Breast epithelium (tissue), 4 donors: ENCODE results near the gene CRY2. TPM values are rescaled to one million over a fixed set of nuclear protein-coding genes. Genes with fewer than 3 reads are reported as not detected.

ENCODE experiments used
- DNase-seq, 2 donors: peaks; one replicate each; pipeline ENCODE4 v3.0.0-alpha.2; 2019; ENCODE audit warnings: low spot score in 2 of 2
- H3K27ac ChIP-seq, 2 donors: fragments of 200-600 bp; sonication (generic) in 1 of 2; one replicate each; pipeline ENCODE4 v1.5.1; 2016 to 2019; ENCODE audit warnings: mild to moderate bottlenecking in 1 of 2
- H3K27me3 ChIP-seq, 2 donors: fragments of 200-600 bp; sonication (generic) in 1 of 2; one replicate each; pipeline versions ENCODE4 v1.5.1 to v1.6.0; 2017 to 2019; ENCODE audit warnings: control low read depth in 1 of 2, mild to moderate bottlenecking in 1 of 2
- H3K36me3 ChIP-seq: fragments of 200-600 bp; one replicate; pipeline ENCODE4 v1.5.1; 2019
- H3K4me1 ChIP-seq, 2 donors: fragments of 200-600 bp; sonication (generic); one replicate each; pipeline ENCODE4 v1.5.1; 2016 to 2019; ENCODE audit warnings: control low read depth in 1 of 2
- H3K4me3 ChIP-seq, 3 donors: fragments of 200-600 bp; sonication (generic); 1 replicate in 2 of 3; 2 replicates in 1 of 3; pipeline ENCODE4 v1.5.1; 2016 to 2019; ENCODE audit warnings: mild to moderate bottlenecking in 3 of 3, moderate library complexity in 2 of 3
- H3K9me3 ChIP-seq, 2 donors: fragments of 200-600 bp; sonication (generic) in 1 of 2; one replicate each; pipeline ENCODE4 v1.5.1; 2016 to 2019; ENCODE audit warnings: control low read depth in 1 of 2
- POLR2A ChIP-seq: fragments of 450-650 bp; IDR thresholded peaks from one replicate; pipeline ENCODE4 v1.6.1; 2016; ENCODE audit warnings: antibody characterized with exemption, mild to moderate bottlenecking, moderate library complexity
- POLR2AphosphoS5 ChIP-seq, 3 donors: sonication (generic); formaldehyde crosslinking; IDR thresholded peaks; one replicate each; pipeline ENCODE4 v1.6.1; 2017; ENCODE audit warnings: antibody characterized with exemption in 3 of 3
- intact Hi-C: fragments of 100-400 bp; cut with DNase I; formaldehyde crosslinking; loops from one replicate; pipeline ENCODE4 v1.15.1; 2023; ENCODE audit warnings: low total_unique reads
- total RNA-seq, 3 donors: library from RNA; depleted of rRNA; stranded (reverse); fragments of >200 nt; gene quantifications; one replicate each; pipeline ENCODE4 v1.1.0, GENCODE V29; 2016
- TF ChIP-seq, protein P1 (sequence below), 3 donors: fragments of 450-650 bp; IDR thresholded peaks; one replicate each; pipeline ENCODE4 v1.5.1; 2016 to 2017; ENCODE audit warnings: antibody characterized with exemption in 3 of 3, mild to moderate bottlenecking in 3 of 3, moderate library complexity in 3 of 3

The CRY2 gene
- total RNA-seq, 3 donors from 2014 or later: 44.2 to 54.1 (median 44.3) TPM

- DNase-seq: no peak
- Histone ChIP-seq H3K9me3 (no peaks in the 10 kb centered on the region), H3K27ac (peak overlapping the region; percentile 11 to 37), H3K4me1 (peaks cover 14 to 25% of the 10 kb centered on the region in 2 donors), H3K4me3 (no peak overlapping the region), H3K36me3 (no peaks in the 10 kb centered on the region), H3K27me3 (no peaks in the 10 kb centered on the region)
- intact Hi-C loops: no loop called here
- no peak for TF ChIP-seq POLR2AphosphoS5 (IDR thresholded peaks at IDR 0.05)
- TF ChIP-seq, protein P1, sequence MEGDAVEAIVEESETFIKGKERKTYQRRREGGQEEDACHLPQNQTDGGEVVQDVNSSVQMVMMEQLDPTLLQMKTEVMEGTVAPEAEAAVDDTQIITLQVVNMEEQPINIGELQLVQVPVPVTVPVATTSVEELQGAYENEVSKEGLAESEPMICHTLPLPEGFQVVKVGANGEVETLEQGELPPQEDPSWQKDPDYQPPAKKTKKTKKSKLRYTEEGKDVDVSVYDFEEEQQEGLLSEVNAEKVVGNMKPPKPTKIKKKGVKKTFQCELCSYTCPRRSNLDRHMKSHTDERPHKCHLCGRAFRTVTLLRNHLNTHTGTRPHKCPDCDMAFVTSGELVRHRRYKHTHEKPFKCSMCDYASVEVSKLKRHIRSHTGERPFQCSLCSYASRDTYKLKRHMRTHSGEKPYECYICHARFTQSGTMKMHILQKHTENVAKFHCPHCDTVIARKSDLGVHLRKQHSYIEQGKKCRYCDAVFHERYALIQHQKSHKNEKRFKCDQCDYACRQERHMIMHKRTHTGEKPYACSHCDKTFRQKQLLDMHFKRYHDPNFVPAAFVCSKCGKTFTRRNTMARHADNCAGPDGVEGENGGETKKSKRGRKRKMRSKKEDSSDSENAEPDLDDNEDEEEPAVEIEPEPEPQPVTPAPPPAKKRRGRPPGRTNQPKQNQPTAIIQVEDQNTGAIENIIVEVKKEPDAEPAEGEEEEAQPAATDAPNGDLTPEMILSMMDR (IDR thresholded peaks at IDR 0.05): no peak
Observed at GRCh38 chr11:45802531-45803317, 44.6 kb upstream of the CRY2 start.

- no peaks in the 10 kb centered on the region for H3K36me3 ChIP-seq
- DNase-seq: peak; percentile 43 to 64
- no peaks in the 10 kb centered on the region for H3K9me3 ChIP-seq
- no peak for TF ChIP-seq POLR2A
- peak; percentile 14 to 23 (median 17) for TF ChIP-seq POLR2AphosphoS5 (IDR thresholded peaks at IDR 0.05)
- H3K27me3 ChIP-seq: no peaks in the 10 kb centered on the region
- H3K4me1 ChIP-seq: peaks cover 14 to 26% of the 10 kb centered on the region in 2 donors
- peak overlapping the region; percentile 94 to 96 for H3K27ac ChIP-seq
- intact Hi-C loops: no loop called here
- H3K4me3 ChIP-seq: peak overlapping the region; percentile 78 to 94 (median 87)
Observed at GRCh38 chr11:45803971-45804760, 43.1 kb upstream of the CRY2 start.

GRCh38 chr11:45804761-45805304, 42.4 kb upstream of the CRY2 start, which contains the start of gene SLC35C1:
Gene SLC35C1, plus strand, starts transcription at chr11:45805149. Its CDS starts 653 bp downstream, at chr11:45805802.
- Histone ChIP-seq H3K9me3 (no peaks in the 10 kb centered on the region), H3K27ac (peak within 1 kb of the TSS; percentile 94 to 96), H3K4me3 (peak within 1 kb of the TSS; percentile 78 to 94 (median 87)), H3K4me1 (peaks cover 14 to 26% of the 10 kb centered on the region in 2 donors), H3K36me3 (no peaks in the 10 kb centered on the region), H3K27me3 (no peaks in the 10 kb centered on the region)
- TF ChIP-seq, protein P1 (IDR thresholded peaks at IDR 0.05): no peak
- TF ChIP-seq POLR2A (peak; percentile 72), POLR2AphosphoS5 (IDR thresholded peaks at IDR 0.05) (peak; percentile 38 to 72 (median 67))
- peak; percentile 95 to 97 for DNase-seq
- intact Hi-C loops: no loop called here

GRCh38 chr11:45805305-45806071, 41.8 kb upstream of the CRY2 start:
- Histone ChIP-seq H3K4me1 (peaks cover 14 to 26% of the 10 kb centered on the region in 2 donors), H3K9me3 (no peaks in the 10 kb centered on the region), H3K4me3 (peak overlapping the region; percentile 78 to 94 (median 87)), H3K27ac (peak overlapping the region; percentile 94 to 96), H3K36me3 (peaks cover under 1% of the 10 kb centered on the region), H3K27me3 (no peaks in the 10 kb centered on the region)
- intact Hi-C loops: no loop called here
- DNase-seq: peak in 1 of 2 donors; percentile 42
- TF ChIP-seq, protein P1 (IDR thresholded peaks at IDR 0.05): no peak
- TF ChIP-seq POLR2A (no peak), POLR2AphosphoS5 (IDR thresholded peaks at IDR 0.05) (no peak)
